Smooth muscle cell (in vitro differentiated cells): Measurements from ENCODE around the gene NAB1. TPM values are rescaled to one million over a fixed set of nuclear protein-coding genes. Genes with fewer than 3 reads are reported as not detected.

Source experiments
- DNase-seq: peaks from one replicate; lab custom pipeline; 2025; ENCODE audit not compliant: unreplicated experiment; lab: John Stamatoyannopoulos, UW
- H2AFZ ChIP-seq: fragments of 200-600 bp; sonication (generic); 2 replicates; pipeline ENCODE4 v1.6.0; 2016; ENCODE audit warnings: antibody characterized with exemption, low read depth, mild to moderate bottlenecking
- H3F3A ChIP-seq: fragments of 200-600 bp; sonication (generic); 2 replicates; pipeline ENCODE4 v1.6.0; 2017; ENCODE audit warnings: antibody characterized with exemption, low read depth
- H3K27ac ChIP-seq: fragments of 200-600 bp; sonication (generic); 2 replicates; pipeline ENCODE4 v1.5.1; 2016; ENCODE audit warnings: low read depth, mild to moderate bottlenecking
- H3K27me3 ChIP-seq: fragments of 200-600 bp; sonication (generic); 2 replicates; pipeline ENCODE4 v1.6.1; 2016; ENCODE audit warnings: low read depth, mild to moderate bottlenecking
- H3K36me3 ChIP-seq: fragments of 200-600 bp; sonication (generic); 2 replicates; pipeline ENCODE4 v1.5.1; 2016; ENCODE audit warnings: low read depth
- H3K4me1 ChIP-seq: fragments of 200-600 bp; sonication (generic); 2 replicates; pipeline ENCODE4 v1.5.1; 2016; ENCODE audit warnings: low read depth
- H3K4me2 ChIP-seq: fragments of 200-600 bp; sonication (generic); 2 replicates; pipeline ENCODE4 v1.6.0; 2016; ENCODE audit warnings: mild to moderate bottlenecking
- H3K4me3 ChIP-seq: fragments of 200-600 bp; sonication (generic); 2 replicates; pipeline ENCODE4 v1.5.1; 2016; ENCODE audit warnings: mild to moderate bottlenecking
- H3K79me2 ChIP-seq: fragments of 200-600 bp; sonication (generic); 2 replicates; pipeline ENCODE4 v1.6.0; 2016; ENCODE audit warnings: low read depth, mild to moderate bottlenecking
- H3K9ac ChIP-seq: fragments of 200-600 bp; sonication (generic); 2 replicates; pipeline ENCODE4 v1.6.0; 2016; ENCODE audit warnings: low read depth
- H3K9me3 ChIP-seq: fragments of 200-600 bp; sonication (generic); replicated peaks from 2 replicates; pipeline ENCODE4 v1.5.1; 2016; ENCODE audit warnings: low read depth
- H4K20me1 ChIP-seq: fragments of 200-600 bp; sonication (generic); 2 replicates; pipeline ENCODE4 v1.6.0; 2016; ENCODE audit warnings: low read depth
- CTCF ChIP-seq: fragments of 200-600 bp; sonication (generic); IDR thresholded peaks from 2 replicates; pipeline ENCODE4 v1.5.1; 2017; ENCODE audit warnings: borderline replicate concordance, mild to moderate bottlenecking, antibody characterized with exemption; ENCODE audit not compliant: insufficient read depth, poor library complexity, severe bottlenecking
- WGBS: methylation state at CpG from one replicate; pipeline ENCODE4 v1.1.7; 2016; ENCODE audit warnings: low lambda C conversion rate; 5-methylcytosine and 5-hydroxymethylcytosine counted together
- polyA plus RNA-seq: library from polyadenylated mRNA; unstranded; fragments of >200 nt; fragmentation: Nextera tagmentation; extraction: Ambion mirVana; gene quantifications from 2 replicates; pipeline ENCODE4 v1.2.1, GENCODE V29; 2016
- total RNA-seq: library from RNA; depleted of rRNA; stranded (reverse); fragments of >200 nt; gene quantifications from 2 replicates; pipeline ENCODE4 v1.2.3, GENCODE V29; 2014

Gene NAB1
- total and polyA plus RNA-seq, 2 experiments from 2014 or later = 4.4 to 31.4 TPM

GRCh38 chr2:190678444-190679162 is 29.7 kb downstream of the NAB1 start:
- H3F3A ChIP-seq = peaks cover 3% of the 10 kb centered on the region
- peaks cover 10% of the 10 kb centered on the region for H3K4me1 ChIP-seq
- H2AFZ ChIP-seq = no peak overlapping the region
- no peak overlapping the region for H3K4me3 ChIP-seq
- peaks cover 3% of the 10 kb centered on the region for H4K20me1 ChIP-seq
- WGBS = 48% methylated on average over 6 of the region's 6 CpGs
- H3K79me2 ChIP-seq = peaks cover 11% of the 10 kb centered on the region
- no peaks in the 10 kb centered on the region for H3K27me3 ChIP-seq
- DNase-seq = no peak
- H3K4me2 ChIP-seq = peak overlapping the region; percentile 1
- no peaks in the 10 kb centered on the region for H3K36me3 ChIP-seq
- H3K27ac ChIP-seq = peak overlapping the region; percentile 3
- no peaks in the 10 kb centered on the region for H3K9me3 ChIP-seq
- no peak for TF ChIP-seq CTCF
- no peak overlapping the region for H3K9ac ChIP-seq

- Histone ChIP-seq H3F3A (peaks cover 3% of the 10 kb centered on the region), H3K4me1 (peaks cover 10% of the 10 kb centered on the region), H3K9ac (no peak overlapping the region), H3K27ac (no peak overlapping the region), H3K4me2 (no peak overlapping the region), H3K9me3 (no peaks in the 10 kb centered on the region), H3K27me3 (no peaks in the 10 kb centered on the region), H2AFZ (no peak overlapping the region), H3K36me3 (no peaks in the 10 kb centered on the region), H3K4me3 (no peak overlapping the region), H4K20me1 (peaks cover 3% of the 10 kb centered on the region), H3K79me2 (peaks cover 11% of the 10 kb centered on the region)
- no peak for DNase-seq
- TF ChIP-seq CTCF = no peak
- 97% methylated on average over 1 of the region's 1 CpG for WGBS
These were observed 30.5 kb downstream of the NAB1 start for GRCh38 chr2:190679391-190679790.

- no peaks in the 10 kb centered on the region for H3K36me3 ChIP-seq
- TF ChIP-seq CTCF = peak; percentile 51
- H3K4me2 ChIP-seq = peak overlapping the region; percentile 43
- WGBS = 43% methylated on average over 12 of the region's 12 CpGs
- H3K4me1 ChIP-seq = peaks cover 10% of the 10 kb centered on the region
- no peak for DNase-seq
- H3K27ac ChIP-seq = peak overlapping the region; percentile 63
- H3K79me2 ChIP-seq = peaks cover 11% of the 10 kb centered on the region
- H4K20me1 ChIP-seq = peaks cover 3% of the 10 kb centered on the region
- no peak overlapping the region for H2AFZ ChIP-seq
- H3K27me3 ChIP-seq = no peaks in the 10 kb centered on the region
- no peaks in the 10 kb centered on the region for H3K9me3 ChIP-seq
- peaks cover 3% of the 10 kb centered on the region for H3F3A ChIP-seq
- no peak overlapping the region for H3K9ac ChIP-seq
- no peak overlapping the region for H3K4me3 ChIP-seq
These were observed 31.1 kb downstream of the NAB1 start for GRCh38 chr2:190679813-190680591.
